ENCODE measurements around the gene GGNBP2.

- TF ChIP-seq CTCF (conservative IDR thresholded peaks at IDR 0.05 in 1 of 2, IDR thresholded peaks at IDR 0.05 in 1 of 2; ENCODE audit: low read depth in 1 of 2, low read length in 2 of 2) (no peak), EZH2 (IDR thresholded peaks at IDR 0.05; ENCODE audit: low read length, missing control alignments) (no peak)
These were observed 46.6 kb upstream of the GGNBP2 start for GRCh38 chr17:36498155-36498554.

Measured in fibroblast of lung (primary cell).